Memory B cell (primary cell): Measurements from ENCODE around the gene PLCL2.
A peak's percentile ranks its signal among the peaks of the same experiment; 100 is the strongest.

ENCODE experiments used
- ATAC-seq: fragments of 150-1000 bp; cut with Tn5 transposase; 2 replicates; pipeline ENCODE4 v1.10.0; 2021; ENCODE audit warnings: low read depth, mild to moderate bottlenecking, moderate library complexity
- DNase-seq, 2 donors: peaks; one replicate each; pipeline ENCODE4 v3.0.0; 2022; ENCODE audit warnings: low spot score in 2 of 2
- H3K27ac Mint-ChIP-seq: one replicate; pipeline ENCODE4 v1.8.0; 2022; ENCODE audit warnings: mild to moderate bottlenecking, moderate library complexity, mixed read lengths
- H3K27me3 Mint-ChIP-seq: one replicate; pipeline ENCODE4 v1.8.0; 2022; ENCODE audit warnings: mixed read lengths
- H3K36me3 Mint-ChIP-seq: one replicate; pipeline ENCODE4 v1.8.0; 2022; ENCODE audit warnings: mild to moderate bottlenecking, mixed read lengths
- H3K4me1 Mint-ChIP-seq: one replicate; pipeline ENCODE4 v1.8.0; 2022; ENCODE audit warnings: mixed read lengths
- H3K4me3 Mint-ChIP-seq: one replicate; pipeline ENCODE4 v1.8.0; 2022; ENCODE audit warnings: mild to moderate bottlenecking, moderate library complexity, mixed read lengths
- H3K9me3 Mint-ChIP-seq: one replicate; pipeline ENCODE4 v1.8.0; 2022; ENCODE audit warnings: mixed read lengths

PLCL2 gene

GRCh38 chr3:16890597-16891333 is 6.0 kb downstream of the PLCL2 start:
- Mint-ChIP-seq H3K9me3 (no peaks in the 10 kb centered on the region), H3K4me1 (peaks cover 52% of the 10 kb centered on the region), H3K36me3 (no peaks in the 10 kb centered on the region), H3K27ac (peak overlapping the region; percentile 11), H3K4me3 (no peak overlapping the region), H3K27me3 (no peaks in the 10 kb centered on the region)
- no peak for DNase-seq
- ATAC-seq: no peak

- ATAC-seq (peak; percentile 29), DNase-seq (no peak)
- H3K27me3 Mint-ChIP-seq: no peaks in the 10 kb centered on the region
- H3K4me1 Mint-ChIP-seq: peaks cover 66% of the 10 kb centered on the region
- no peaks in the 10 kb centered on the region for H3K36me3 Mint-ChIP-seq
- H3K4me3 Mint-ChIP-seq: peak overlapping the region; percentile 43
- H3K27ac Mint-ChIP-seq: peak overlapping the region; percentile 85
- H3K9me3 Mint-ChIP-seq: no peaks in the 10 kb centered on the region
These were observed 9.0 kb downstream of the PLCL2 start for GRCh38 chr3:16893618-16894200.

- H3K9me3 Mint-ChIP-seq: no peaks in the 10 kb centered on the region
- no peak for DNase-seq
- H3K4me3 Mint-ChIP-seq: peak overlapping the region; percentile 11
- ATAC-seq: no peak
- H3K27ac Mint-ChIP-seq: peak overlapping the region; percentile 90
- no peaks in the 10 kb centered on the region for H3K27me3 Mint-ChIP-seq
- peaks cover 62% of the 10 kb centered on the region for H3K4me1 Mint-ChIP-seq
- peaks cover 2% of the 10 kb centered on the region for H3K36me3 Mint-ChIP-seq
These were observed 11.4 kb downstream of the PLCL2 start for GRCh38 chr3:16896094-16896627.

- H3K4me1 Mint-ChIP-seq: peaks cover 62% of the 10 kb centered on the region
- no peaks in the 10 kb centered on the region for H3K9me3 Mint-ChIP-seq
- H3K27me3 Mint-ChIP-seq: no peaks in the 10 kb centered on the region
- ATAC-seq: no peak
- H3K27ac Mint-ChIP-seq: peak overlapping the region; percentile 90
- peaks cover 2% of the 10 kb centered on the region for H3K36me3 Mint-ChIP-seq
- DNase-seq: no peak
- peak overlapping the region; percentile 37 for H3K4me3 Mint-ChIP-seq
These were observed 12.1 kb downstream of the PLCL2 start for GRCh38 chr3:16896820-16897219.

GRCh38 chr3:16897254-16897926 is 12.6 kb downstream of the PLCL2 start:
- Mint-ChIP-seq H3K36me3 (peaks cover 2% of the 10 kb centered on the region), H3K27ac (peak overlapping the region; percentile 90), H3K4me1 (peaks cover 63% of the 10 kb centered on the region), H3K9me3 (no peaks in the 10 kb centered on the region), H3K27me3 (no peaks in the 10 kb centered on the region), H3K4me3 (peak overlapping the region; percentile 59)
- peak; percentile 97 for ATAC-seq
- DNase-seq: peak in 1 of 2 donors; percentile 55

- Mint-ChIP-seq H3K27me3 (no peaks in the 10 kb centered on the region), H3K4me1 (peaks cover 69% of the 10 kb centered on the region), H3K27ac (peak overlapping the region; percentile 90), H3K4me3 (no peak overlapping the region), H3K36me3 (peaks cover 4% of the 10 kb centered on the region), H3K9me3 (no peaks in the 10 kb centered on the region)
- DNase-seq (no peak), ATAC-seq (no peak)
These were observed 14.0 kb downstream of the PLCL2 start for GRCh38 chr3:16898595-16899395.

GRCh38 chr3:16899919-16900318 is 15.2 kb downstream of the PLCL2 start:
- peaks cover 11% of the 10 kb centered on the region for H3K36me3 Mint-ChIP-seq
- no peaks in the 10 kb centered on the region for H3K27me3 Mint-ChIP-seq
- peaks cover 2% of the 10 kb centered on the region for H3K9me3 Mint-ChIP-seq
- no peak for DNase-seq
- no peak for ATAC-seq
- peaks cover 76% of the 10 kb centered on the region for H3K4me1 Mint-ChIP-seq
- H3K27ac Mint-ChIP-seq: peak overlapping the region; percentile 76
- no peak overlapping the region for H3K4me3 Mint-ChIP-seq

- peaks cover 12% of the 10 kb centered on the region for H3K36me3 Mint-ChIP-seq
- peak overlapping the region; percentile 76 for H3K27ac Mint-ChIP-seq
- peaks cover 2% of the 10 kb centered on the region for H3K9me3 Mint-ChIP-seq
- no peak for DNase-seq
- peaks cover 76% of the 10 kb centered on the region for H3K4me1 Mint-ChIP-seq
- H3K4me3 Mint-ChIP-seq: no peak overlapping the region
- no peak for ATAC-seq
- no peaks in the 10 kb centered on the region for H3K27me3 Mint-ChIP-seq
These were observed 16.2 kb downstream of the PLCL2 start for GRCh38 chr3:16900779-16901440.

GRCh38 chr3:16904423-16905417 is 20.0 kb downstream of the PLCL2 start:
- no peaks in the 10 kb centered on the region for H3K27me3 Mint-ChIP-seq

GRCh38 chr3:16905704-16906103 is 20.9 kb downstream of the PLCL2 start:
- peak overlapping the region; percentile 64 for H3K27ac Mint-ChIP-seq
- H3K36me3 Mint-ChIP-seq: peaks cover 21% of the 10 kb centered on the region
- DNase-seq (no peak), ATAC-seq (no peak)
- H3K9me3 Mint-ChIP-seq: peaks cover 2% of the 10 kb centered on the region
- peaks cover 64% of the 10 kb centered on the region for H3K4me1 Mint-ChIP-seq
- no peaks in the 10 kb centered on the region for H3K27me3 Mint-ChIP-seq
- H3K4me3 Mint-ChIP-seq: peak overlapping the region; percentile 25

More at GRCh38 chr3:16904423-16905417, 20.0 kb downstream of the PLCL2 start:
- Mint-ChIP-seq H3K27ac (peak overlapping the region; percentile 77), H3K4me3 (no peak overlapping the region), H3K36me3 (peaks cover 11% of the 10 kb centered on the region), H3K4me1 (peaks cover 58% of the 10 kb centered on the region), H3K9me3 (peaks cover 2% of the 10 kb centered on the region)
- DNase-seq: no peak
- peak; percentile 73 for ATAC-seq

GRCh38 chr3:16906682-16907081 is 21.9 kb downstream of the PLCL2 start:
- H3K4me3 Mint-ChIP-seq: no peak overlapping the region
- H3K36me3 Mint-ChIP-seq: peaks cover 21% of the 10 kb centered on the region
- peaks cover 2% of the 10 kb centered on the region for H3K9me3 Mint-ChIP-seq
- DNase-seq: no peak
- peaks cover 58% of the 10 kb centered on the region for H3K4me1 Mint-ChIP-seq
- H3K27ac Mint-ChIP-seq: no peak overlapping the region
- ATAC-seq: peak; percentile 68
- no peaks in the 10 kb centered on the region for H3K27me3 Mint-ChIP-seq

- Mint-ChIP-seq H3K36me3 (peaks cover 21% of the 10 kb centered on the region), H3K27me3 (no peaks in the 10 kb centered on the region), H3K27ac (no peak overlapping the region), H3K4me1 (peaks cover 54% of the 10 kb centered on the region), H3K9me3 (peaks cover 2% of the 10 kb centered on the region), H3K4me3 (no peak overlapping the region)
- ATAC-seq (no peak), DNase-seq (no peak)
These were observed 22.5 kb downstream of the PLCL2 start for GRCh38 chr3:16907243-16907642.
